ENCODE data around the gene ZNF770.

Gene ZNF770

DNA sequence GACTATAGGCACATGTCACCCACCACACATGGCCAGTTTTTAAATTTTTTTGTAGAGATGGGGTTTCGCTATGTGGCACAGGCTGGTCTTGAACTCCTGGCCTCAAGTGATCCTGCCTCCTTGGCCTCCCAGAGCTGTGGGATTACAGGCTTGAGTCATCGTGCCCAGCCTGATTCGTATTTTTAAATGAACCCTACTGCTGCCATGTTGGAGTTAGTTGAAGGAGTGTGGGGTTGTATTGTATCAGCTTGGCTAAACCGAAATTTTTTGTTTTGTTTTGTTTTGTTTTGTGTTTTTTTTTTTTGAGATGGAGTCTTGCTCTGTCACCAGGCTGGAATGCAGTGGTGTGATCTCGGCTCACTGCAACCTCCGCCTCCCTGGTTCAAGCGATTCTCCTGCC lies 11.8 kb upstream of the ZNF770 start:
- Histone ChIP-seq H3K4me3 (ENCODE audit: low read length) (no peak overlapping the region), H3K4me1 (ENCODE audit: control insufficient read depth, low read depth, low read length) (peaks cover 12% of the 10 kb centered on the region), H3K9ac (ENCODE audit: low read length) (no peak overlapping the region), H3K36me3 (ENCODE audit: control insufficient read depth, low read depth, low read length) (no peaks in the 10 kb centered on the region), H3K27ac (ENCODE audit: low read length) (no peak overlapping the region), H3K9me3 (ENCODE audit: control insufficient read depth, low read depth, low read length) (no peaks in the 10 kb centered on the region), H3K27me3 (ENCODE audit: control insufficient read depth, insufficient read depth, low read length) (no peaks in the 10 kb centered on the region)

GRCh38 chr15:34994925-34995324 lies 6.8 kb upstream of the ZNF770 start:
- no peaks in the 10 kb centered on the region for H3K27me3 ChIP-seq (ENCODE audit: control insufficient read depth, insufficient read depth, low read length)
- no peak overlapping the region for H3K4me3 ChIP-seq (ENCODE audit: low read length)
- peaks cover 12% of the 10 kb centered on the region for H3K4me1 ChIP-seq (ENCODE audit: control insufficient read depth, low read depth, low read length)
- no peaks in the 10 kb centered on the region for H3K36me3 ChIP-seq (ENCODE audit: control insufficient read depth, low read depth, low read length)
- H3K9ac ChIP-seq (ENCODE audit: low read length): no peak overlapping the region
- no peaks in the 10 kb centered on the region for H3K9me3 ChIP-seq (ENCODE audit: control insufficient read depth, low read depth, low read length)
- no peak overlapping the region for H3K27ac ChIP-seq (ENCODE audit: low read length)

- Histone ChIP-seq H3K27ac (ENCODE audit: low read length) (no peak overlapping the region), H3K4me3 (ENCODE audit: low read length) (no peak overlapping the region), H3K9me3 (ENCODE audit: control insufficient read depth, low read depth, low read length) (no peaks in the 10 kb centered on the region), H3K9ac (ENCODE audit: low read length) (no peak overlapping the region), H3K36me3 (ENCODE audit: control insufficient read depth, low read depth, low read length) (no peaks in the 10 kb centered on the region), H3K27me3 (ENCODE audit: control insufficient read depth, insufficient read depth, low read length) (no peaks in the 10 kb centered on the region), H3K4me1 (ENCODE audit: control insufficient read depth, low read depth, low read length) (peaks cover 12% of the 10 kb centered on the region)
Observed at GRCh38 chr15:34993877-34994276, 5.8 kb upstream of the ZNF770 start.

- Histone ChIP-seq H3K4me3 (ENCODE audit: low read length) (no peak overlapping the region), H3K9me3 (ENCODE audit: control insufficient read depth, low read depth, low read length) (no peaks in the 10 kb centered on the region), H3K9ac (ENCODE audit: low read length) (no peak overlapping the region), H3K27ac (ENCODE audit: low read length) (no peak overlapping the region), H3K36me3 (ENCODE audit: control insufficient read depth, low read depth, low read length) (no peaks in the 10 kb centered on the region), H3K27me3 (ENCODE audit: control insufficient read depth, insufficient read depth, low read length) (no peaks in the 10 kb centered on the region), H3K4me1 (ENCODE audit: control insufficient read depth, low read depth, low read length) (peaks cover 12% of the 10 kb centered on the region)
Observed at GRCh38 chr15:34993412-34993811, 5.3 kb upstream of the ZNF770 start.

DNA sequence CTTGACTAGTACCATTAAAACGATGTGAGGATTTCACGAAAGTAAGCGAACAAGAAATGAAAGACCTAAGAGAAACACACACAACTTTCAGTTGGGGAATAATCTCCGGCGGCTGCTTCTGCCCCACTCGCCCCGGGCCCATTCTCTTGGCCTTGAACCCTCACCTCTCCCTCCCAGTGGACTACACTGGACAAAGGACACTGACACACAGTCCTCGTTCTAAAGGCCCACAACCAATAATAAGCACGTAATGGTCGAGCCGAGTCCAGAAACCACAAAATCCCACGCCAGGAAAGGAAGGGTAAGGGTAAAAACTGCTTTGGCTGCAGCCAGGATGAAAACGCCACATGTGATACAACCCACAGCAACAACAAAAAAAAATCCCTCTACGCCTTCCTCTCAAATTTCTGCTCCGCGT lies 469 bp downstream of the ZNF770 start:
- peak overlapping the region; percentile 92 for H3K27ac ChIP-seq (ENCODE audit: low read length)

GRCh38 chr15:34986771-34987480 lies 1.2 kb downstream of the ZNF770 start:
- H3K4me1 ChIP-seq (ENCODE audit: control insufficient read depth, low read depth, low read length): peaks cover 10% of the 10 kb centered on the region
- no peaks in the 10 kb centered on the region for H3K27me3 ChIP-seq (ENCODE audit: control insufficient read depth, insufficient read depth, low read length)
- no peak overlapping the region for H3K27ac ChIP-seq (ENCODE audit: low read length)
- H3K36me3 ChIP-seq (ENCODE audit: control insufficient read depth, low read depth, low read length): peaks cover 27% of the 10 kb centered on the region
- peak overlapping the region; percentile 97 for H3K9ac ChIP-seq (ENCODE audit: low read length)
- H3K4me3 ChIP-seq (ENCODE audit: low read length): peak overlapping the region; percentile 95
- H3K9me3 ChIP-seq (ENCODE audit: control insufficient read depth, low read depth, low read length): no peaks in the 10 kb centered on the region

More for the DNA sequence above, 469 bp downstream of the ZNF770 start:
- H3K27me3 ChIP-seq (ENCODE audit: control insufficient read depth, insufficient read depth, low read length): no peaks in the 10 kb centered on the region
- H3K9ac ChIP-seq (ENCODE audit: low read length): peak overlapping the region; percentile 97
- peak overlapping the region; percentile 95 for H3K4me3 ChIP-seq (ENCODE audit: low read length)
- H3K36me3 ChIP-seq (ENCODE audit: control insufficient read depth, low read depth, low read length): peaks cover 20% of the 10 kb centered on the region
- H3K9me3 ChIP-seq (ENCODE audit: control insufficient read depth, low read depth, low read length): no peaks in the 10 kb centered on the region
- peaks cover 10% of the 10 kb centered on the region for H3K4me1 ChIP-seq (ENCODE audit: control insufficient read depth, low read depth, low read length)

GRCh38 chr15:34986326-34986725 lies 1.8 kb downstream of the ZNF770 start:
- Histone ChIP-seq H3K4me3 (ENCODE audit: low read length) (peak overlapping the region; percentile 95), H3K9me3 (ENCODE audit: control insufficient read depth, low read depth, low read length) (no peaks in the 10 kb centered on the region), H3K4me1 (ENCODE audit: control insufficient read depth, low read depth, low read length) (peaks cover 10% of the 10 kb centered on the region), H3K27me3 (ENCODE audit: control insufficient read depth, insufficient read depth, low read length) (no peaks in the 10 kb centered on the region), H3K36me3 (ENCODE audit: control insufficient read depth, low read depth, low read length) (peaks cover 32% of the 10 kb centered on the region), H3K9ac (ENCODE audit: low read length) (peak overlapping the region; percentile 97), H3K27ac (ENCODE audit: low read length) (no peak overlapping the region)

DNA sequence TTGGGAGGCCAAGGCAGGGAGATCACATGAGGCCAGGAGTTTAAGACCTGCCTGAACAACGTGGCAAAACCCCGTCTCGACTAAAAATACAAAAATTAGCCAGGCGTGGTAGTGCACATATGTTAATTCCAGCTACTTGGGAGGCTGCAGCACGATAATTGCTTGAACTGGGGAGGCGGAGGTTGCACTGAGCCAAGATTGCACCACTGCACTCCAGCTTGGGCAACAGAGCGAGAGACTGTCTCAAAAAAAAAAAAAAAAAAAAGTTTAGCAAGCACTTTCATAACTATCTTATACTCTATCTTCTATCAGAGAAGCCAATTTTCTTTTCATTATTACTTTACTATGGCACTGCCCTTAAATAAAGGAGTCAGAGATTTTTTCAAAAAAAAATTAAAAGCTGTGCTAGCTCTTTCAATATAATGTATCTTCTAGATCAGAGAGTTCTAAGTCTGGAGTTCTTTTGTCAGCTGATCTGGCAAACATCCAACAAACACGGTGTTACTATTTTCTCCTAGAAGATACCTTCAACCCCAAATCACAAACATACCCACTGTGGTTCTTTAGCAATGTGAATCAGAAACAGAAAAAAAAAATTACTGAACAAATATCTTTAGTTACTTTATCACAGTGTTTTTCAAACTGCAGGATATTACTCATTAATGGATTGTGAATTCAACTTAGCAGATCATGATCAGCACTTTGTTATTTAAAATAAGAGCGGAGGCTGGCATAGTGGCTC lies 3.0 kb downstream of the ZNF770 start:
- H3K9me3 ChIP-seq (ENCODE audit: control insufficient read depth, low read depth, low read length): no peaks in the 10 kb centered on the region
- H3K4me3 ChIP-seq (ENCODE audit: low read length): no peak overlapping the region
- no peaks in the 10 kb centered on the region for H3K27me3 ChIP-seq (ENCODE audit: control insufficient read depth, insufficient read depth, low read length)
- H3K9ac ChIP-seq (ENCODE audit: low read length): no peak overlapping the region
- H3K4me1 ChIP-seq (ENCODE audit: control insufficient read depth, low read depth, low read length): peaks cover 10% of the 10 kb centered on the region
- peaks cover 32% of the 10 kb centered on the region for H3K36me3 ChIP-seq (ENCODE audit: control insufficient read depth, low read depth, low read length)
- peak overlapping the region; percentile 40 for H3K27ac ChIP-seq (ENCODE audit: low read length)

DNA sequence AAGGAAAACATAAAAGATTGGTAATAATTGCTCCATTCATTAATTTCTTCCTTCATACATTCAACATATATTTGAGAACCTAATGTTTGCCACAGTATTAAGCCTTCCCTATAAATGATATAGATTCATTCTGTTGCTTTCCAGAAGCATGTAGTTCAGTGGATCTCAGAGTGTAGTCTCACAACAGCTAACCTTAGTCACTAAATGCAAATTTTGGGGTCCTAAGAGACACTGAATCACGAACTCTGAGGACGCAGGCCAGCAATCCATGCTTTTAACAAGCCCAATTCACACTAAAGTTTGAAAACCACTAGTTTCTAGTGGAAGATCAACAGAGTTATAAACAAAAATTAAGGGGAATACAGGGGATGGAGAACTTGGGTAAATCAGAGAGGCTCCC lies 11.3 kb downstream of the ZNF770 start:
- H3K27ac ChIP-seq (ENCODE audit: low read length): no peak overlapping the region
- H3K27me3 ChIP-seq (ENCODE audit: control insufficient read depth, insufficient read depth, low read length): no peaks in the 10 kb centered on the region
- H3K36me3 ChIP-seq (ENCODE audit: control insufficient read depth, low read depth, low read length): peaks cover 8% of the 10 kb centered on the region
- no peaks in the 10 kb centered on the region for H3K9me3 ChIP-seq (ENCODE audit: control insufficient read depth, low read depth, low read length)
- no peak overlapping the region for H3K4me3 ChIP-seq (ENCODE audit: low read length)
- no peak overlapping the region for H3K9ac ChIP-seq (ENCODE audit: low read length)
- H3K4me1 ChIP-seq (ENCODE audit: control insufficient read depth, low read depth, low read length): peaks cover 6% of the 10 kb centered on the region

DNA sequence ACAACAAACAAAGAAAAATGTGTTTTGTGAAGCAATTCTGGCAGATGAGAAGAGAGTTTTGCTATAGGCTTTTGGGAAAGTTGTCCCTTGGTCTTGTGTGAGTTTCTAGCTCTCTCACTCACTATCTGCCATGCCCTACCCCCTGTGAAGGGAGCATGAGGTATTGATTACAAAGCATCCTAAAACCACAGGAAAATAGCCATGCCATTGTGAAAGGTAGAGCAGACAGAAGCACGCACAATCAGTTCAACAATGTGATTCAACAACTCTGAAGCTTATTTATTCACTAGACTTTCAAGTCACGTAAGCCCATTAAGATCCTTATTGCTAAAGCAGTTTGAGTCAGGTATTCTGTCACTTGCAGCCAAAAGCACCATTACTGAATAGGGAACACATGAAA lies 12.0 kb downstream of the ZNF770 start:
- no peaks in the 10 kb centered on the region for H3K27me3 ChIP-seq (ENCODE audit: control insufficient read depth, insufficient read depth, low read length)
- no peaks in the 10 kb centered on the region for H3K9me3 ChIP-seq (ENCODE audit: control insufficient read depth, low read depth, low read length)
- no peak overlapping the region for H3K27ac ChIP-seq (ENCODE audit: low read length)

DNA sequence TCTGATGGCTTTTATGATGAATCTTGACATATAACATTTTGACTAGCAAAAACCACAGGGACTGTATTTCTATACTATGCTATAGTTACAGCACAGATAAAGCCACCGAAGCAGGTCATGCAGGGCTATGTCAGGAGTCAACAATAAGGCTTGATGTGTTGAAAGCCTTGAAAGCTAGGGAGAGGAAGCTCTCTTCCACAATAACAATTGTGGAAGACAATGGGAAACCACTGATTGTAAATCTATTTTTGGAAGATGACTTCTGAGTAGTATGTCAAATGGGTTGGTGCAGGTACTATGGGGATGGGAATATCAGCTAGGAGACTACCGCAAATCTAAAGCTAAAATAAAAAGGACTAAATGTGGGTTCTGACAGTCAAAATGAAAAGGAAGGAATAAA lies 14.6 kb downstream of the ZNF770 start:
- H3K4me3 ChIP-seq (ENCODE audit: low read length): no peak overlapping the region
- H3K27me3 ChIP-seq (ENCODE audit: control insufficient read depth, insufficient read depth, low read length): no peaks in the 10 kb centered on the region
- peaks cover 6% of the 10 kb centered on the region for H3K4me1 ChIP-seq (ENCODE audit: control insufficient read depth, low read depth, low read length)
- H3K36me3 ChIP-seq (ENCODE audit: control insufficient read depth, low read depth, low read length): no peaks in the 10 kb centered on the region
- H3K27ac ChIP-seq (ENCODE audit: low read length): no peak overlapping the region
- no peaks in the 10 kb centered on the region for H3K9me3 ChIP-seq (ENCODE audit: control insufficient read depth, low read depth, low read length)
- no peak overlapping the region for H3K9ac ChIP-seq (ENCODE audit: low read length)

More for the DNA sequence above, 12.0 kb downstream of the ZNF770 start:
- Histone ChIP-seq H3K4me3 (ENCODE audit: low read length) (no peak overlapping the region), H3K36me3 (ENCODE audit: control insufficient read depth, low read depth, low read length) (peaks cover 5% of the 10 kb centered on the region), H3K4me1 (ENCODE audit: control insufficient read depth, low read depth, low read length) (peaks cover 6% of the 10 kb centered on the region), H3K9ac (ENCODE audit: low read length) (no peak overlapping the region)
